ENCODE measurements around the gene LDLRAD3.
"Not testable (repeated sequence)": the region's sequence is repeated elsewhere in the genome, so short reads cannot be mapped to it uniquely, and the experiment has no call there.

Gene LDLRAD3

DNA sequence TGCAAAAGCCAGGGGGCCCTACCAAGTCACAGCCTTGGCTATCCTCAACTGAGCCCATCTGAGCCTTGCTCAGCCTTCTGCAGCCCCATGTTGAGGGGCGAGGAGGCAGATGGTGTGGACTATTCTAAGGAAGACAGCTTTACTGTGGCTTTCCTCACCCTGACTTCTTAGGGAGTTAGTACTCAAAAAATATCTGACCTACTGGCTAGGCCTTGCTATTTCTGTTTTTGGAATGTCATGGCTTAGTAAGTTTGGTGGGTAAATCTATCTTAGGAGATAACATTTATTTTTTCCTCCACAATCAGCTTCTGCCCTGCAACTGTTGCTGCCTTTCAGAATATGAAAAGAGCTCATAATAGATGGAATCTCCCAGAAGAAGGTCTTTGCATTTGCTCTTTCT, 80.9 kb downstream of the LDLRAD3 start:
- no peak for DNase-seq

DNA sequence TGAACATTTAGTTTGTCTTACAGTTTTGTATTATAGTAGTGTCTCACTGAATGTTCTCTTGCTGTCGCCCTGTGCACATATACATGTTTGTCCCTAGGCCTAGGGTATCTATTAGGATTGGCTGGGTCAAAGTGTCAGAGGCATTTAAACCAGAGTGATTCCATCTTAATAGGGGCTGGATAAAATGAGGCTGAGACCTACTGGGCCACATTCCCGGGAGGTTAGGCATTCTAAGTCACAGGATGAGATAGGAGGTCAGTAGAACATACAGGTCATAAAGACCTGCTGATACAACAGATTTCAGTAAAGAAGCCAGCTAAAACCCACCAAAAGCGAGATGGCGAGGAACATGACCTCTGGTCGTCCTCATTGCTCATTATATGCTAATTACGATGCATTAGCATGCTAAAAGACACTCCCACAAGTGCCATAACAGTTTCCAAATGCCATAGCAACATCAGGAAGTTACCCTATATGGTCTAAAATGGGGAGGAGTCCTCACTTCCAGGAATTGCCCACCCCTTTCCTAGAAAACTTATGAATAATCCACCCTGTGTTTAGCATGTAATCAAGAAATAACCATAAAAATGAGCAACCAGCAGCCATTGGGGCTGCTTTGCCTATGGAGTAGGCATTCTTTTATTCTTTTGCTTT, 82.6 kb downstream of the LDLRAD3 start:
- DNase-seq, result no peak

DNA sequence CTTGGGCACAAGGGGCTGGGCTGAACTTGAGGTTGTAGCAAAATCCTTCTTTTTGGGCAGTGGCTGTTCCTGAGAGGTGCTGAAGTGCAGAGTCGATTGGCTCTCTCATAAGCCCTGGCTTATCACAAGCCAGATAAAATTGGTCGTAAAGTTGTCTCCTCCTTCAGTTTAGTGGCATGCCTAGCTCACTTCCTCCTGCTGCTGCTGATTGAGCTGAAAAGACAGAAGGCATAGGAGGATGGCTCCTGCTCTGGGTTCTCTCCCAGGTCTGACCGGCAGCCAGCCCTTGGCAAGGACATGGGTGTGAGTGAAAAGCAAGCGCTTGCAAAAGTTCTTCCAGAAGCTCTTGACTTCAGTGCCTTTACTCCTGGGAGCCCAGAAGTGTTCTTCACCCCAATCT, 83.9 kb downstream of the LDLRAD3 start:
- no peak for DNase-seq

DNA sequence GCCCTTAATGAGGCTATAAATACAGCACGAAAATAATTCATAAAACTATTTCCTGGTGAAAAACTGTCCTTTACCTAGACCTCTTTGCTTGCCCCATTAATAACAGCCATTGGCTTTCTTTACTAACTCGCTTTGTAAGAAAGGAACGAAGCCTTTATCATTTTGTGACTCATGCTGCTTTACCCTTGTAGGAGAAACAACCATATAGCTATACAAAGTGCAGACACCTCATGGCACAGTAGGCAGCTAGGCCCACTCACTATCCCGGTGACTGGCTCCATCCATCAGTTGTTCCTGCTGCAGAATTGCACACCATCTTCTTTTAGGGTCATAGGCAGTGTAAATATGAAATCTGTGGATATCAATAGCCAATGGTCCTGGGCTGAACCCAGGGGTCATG, 85.8 kb downstream of the LDLRAD3 start:
- DNase-seq, result no peak

DNA sequence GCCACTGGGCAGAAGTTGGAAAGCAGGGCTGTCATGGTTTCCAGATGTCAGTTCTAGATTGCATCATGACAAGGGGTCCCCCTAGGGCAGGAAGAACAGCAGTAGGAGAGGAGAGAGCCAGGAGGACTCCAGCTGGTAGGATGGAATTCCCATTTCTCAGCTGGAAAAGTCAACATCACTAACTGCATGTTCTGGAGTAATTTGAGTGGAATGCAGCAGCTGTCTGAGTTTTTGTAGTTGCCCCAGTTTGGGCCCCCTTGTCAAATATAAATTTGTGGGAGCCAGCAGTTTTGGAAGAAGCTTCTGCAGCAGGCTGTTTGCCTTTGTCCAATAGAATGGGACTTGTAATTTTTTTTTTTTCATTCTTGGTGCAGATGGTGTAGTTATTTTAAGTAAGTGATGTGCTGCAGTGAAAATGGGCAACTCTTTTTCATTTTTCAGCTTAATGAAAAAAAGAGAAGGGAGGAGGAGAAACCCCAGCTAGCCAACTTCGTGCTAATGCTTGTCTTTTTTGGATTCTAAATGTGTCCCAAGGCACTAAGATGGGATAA, 86.9 kb downstream of the LDLRAD3 start:
- no peak for DNase-seq

DNA sequence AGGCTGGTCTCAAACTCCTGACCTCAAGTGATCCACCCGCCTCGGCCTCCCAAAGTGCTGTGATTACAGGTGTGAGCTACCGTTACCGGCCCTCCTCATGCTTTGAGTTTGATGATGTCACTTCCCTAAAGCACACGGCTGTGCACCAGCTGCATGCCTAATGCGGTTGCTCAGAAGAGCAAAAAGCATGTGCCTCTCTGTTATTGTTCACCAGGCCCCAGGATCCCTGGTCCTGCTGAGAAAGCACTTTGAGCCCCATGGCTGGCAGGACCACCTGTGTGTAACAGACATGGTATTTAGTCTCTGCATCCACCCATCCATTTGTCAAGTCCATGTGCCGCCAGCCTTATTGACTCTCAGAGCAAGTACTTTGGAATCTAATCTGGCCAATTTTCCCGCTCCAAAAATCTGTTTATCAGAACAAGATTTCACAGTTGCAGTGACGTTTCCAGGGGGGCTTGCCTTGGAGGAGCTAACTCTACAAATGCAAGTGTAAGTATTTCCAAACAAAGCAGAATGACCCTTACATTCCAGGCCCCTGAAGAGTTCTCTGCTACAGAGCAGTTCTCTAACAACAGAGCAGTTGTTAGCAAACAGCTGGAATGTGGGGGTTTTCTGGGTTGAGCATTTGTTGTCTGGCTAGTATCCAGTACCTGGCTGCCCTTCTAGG, 89.4 kb downstream of the LDLRAD3 start:
- no peak for DNase-seq

DNA sequence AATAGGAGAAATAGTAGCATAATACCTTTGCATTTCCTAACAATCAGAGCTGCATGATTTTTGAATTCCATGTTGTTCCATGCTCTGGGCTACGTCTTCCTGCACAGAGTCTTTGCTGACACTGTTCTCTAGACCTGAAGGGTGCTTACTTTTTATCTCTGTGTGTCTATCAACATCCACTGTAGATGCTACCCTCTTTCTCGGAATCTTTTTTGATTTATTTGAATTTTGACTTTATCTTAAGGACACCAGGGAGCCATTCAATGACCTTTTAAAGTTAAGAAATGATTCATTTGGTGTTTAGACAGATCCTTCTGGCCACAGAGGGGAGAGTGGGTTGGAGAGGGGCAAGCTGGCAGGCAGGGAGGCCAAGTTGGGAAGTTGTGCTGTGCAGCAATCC, 90.1 kb downstream of the LDLRAD3 start:
- DNase-seq, result no peak

DNA sequence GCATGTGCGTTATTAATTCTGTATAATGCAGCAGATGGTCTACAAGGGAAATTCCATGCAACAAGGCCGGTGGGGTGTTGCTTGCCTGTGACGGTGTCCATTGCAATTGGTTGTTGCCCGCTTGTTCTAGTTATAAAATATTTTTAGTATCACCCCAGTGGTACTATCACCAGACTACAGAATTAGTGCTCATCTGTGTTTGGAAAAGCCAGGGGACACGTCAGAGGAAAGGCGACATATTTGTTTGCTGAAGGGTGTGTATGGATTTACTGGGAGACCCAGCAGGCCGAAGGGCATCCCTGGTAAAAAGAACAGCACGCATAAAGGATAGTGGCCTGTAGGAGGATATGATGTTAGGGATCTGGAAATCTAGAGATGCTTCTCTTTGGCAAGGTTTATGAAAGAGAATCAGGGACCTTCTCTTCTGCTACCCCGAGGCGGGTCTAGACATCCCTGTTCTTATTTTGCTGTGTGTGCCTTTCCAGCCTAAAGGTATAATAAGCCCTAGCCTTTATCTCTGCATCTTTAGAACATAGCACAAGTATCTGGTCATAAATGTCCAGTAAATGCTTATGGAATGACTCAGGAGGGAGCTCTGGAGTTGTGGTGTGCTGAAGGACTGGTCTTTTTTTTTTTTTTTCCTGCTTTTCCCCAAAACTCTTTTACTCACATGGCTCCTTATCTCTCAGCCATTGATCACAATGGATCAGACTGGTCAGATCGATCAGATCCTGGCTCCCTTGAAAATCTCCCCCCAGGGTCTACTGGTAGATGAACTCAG, 90.9 kb downstream of the LDLRAD3 start:
- DNase-seq, result no peak

DNA sequence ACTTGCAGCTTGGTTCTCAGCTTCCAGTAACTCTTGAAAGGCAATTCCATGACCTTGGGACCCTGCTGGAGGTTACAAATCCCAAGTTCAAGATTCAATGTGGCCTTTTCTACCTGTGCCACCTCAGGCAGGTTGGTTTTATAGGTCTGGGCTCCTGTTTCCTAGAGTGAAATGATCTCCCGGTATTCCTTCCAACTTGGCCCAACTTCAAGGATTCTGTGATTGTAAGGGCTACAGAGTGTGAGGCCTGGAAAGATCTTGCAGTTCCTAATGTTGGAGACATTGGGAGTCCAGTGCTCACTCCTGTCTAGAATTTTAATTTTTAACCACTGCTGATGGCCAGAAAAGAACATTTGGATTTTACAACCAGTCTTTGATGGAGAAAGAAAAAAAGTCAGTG, 91.6 kb downstream of the LDLRAD3 start:
- no peak for DNase-seq

DNA sequence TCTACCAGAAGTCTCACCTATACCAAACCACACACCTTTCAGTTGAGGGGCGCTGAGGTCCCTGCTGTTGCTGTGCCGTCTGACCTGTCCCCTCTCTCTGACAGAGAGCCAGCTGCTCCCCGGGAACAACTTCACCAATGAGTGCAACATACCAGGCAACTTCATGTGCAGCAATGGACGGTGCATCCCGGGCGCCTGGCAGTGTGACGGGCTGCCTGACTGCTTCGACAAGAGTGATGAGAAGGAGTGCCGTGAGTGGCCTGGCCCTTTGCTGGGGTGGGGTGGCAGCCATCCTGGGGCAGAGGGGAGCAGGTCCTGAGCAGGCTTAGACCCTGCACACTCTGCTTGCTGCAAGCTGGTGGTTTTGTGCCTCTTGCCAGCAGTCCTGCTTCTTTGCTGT, 92.1 kb downstream of the LDLRAD3 start:
- DNase-seq, result no peak

DNA sequence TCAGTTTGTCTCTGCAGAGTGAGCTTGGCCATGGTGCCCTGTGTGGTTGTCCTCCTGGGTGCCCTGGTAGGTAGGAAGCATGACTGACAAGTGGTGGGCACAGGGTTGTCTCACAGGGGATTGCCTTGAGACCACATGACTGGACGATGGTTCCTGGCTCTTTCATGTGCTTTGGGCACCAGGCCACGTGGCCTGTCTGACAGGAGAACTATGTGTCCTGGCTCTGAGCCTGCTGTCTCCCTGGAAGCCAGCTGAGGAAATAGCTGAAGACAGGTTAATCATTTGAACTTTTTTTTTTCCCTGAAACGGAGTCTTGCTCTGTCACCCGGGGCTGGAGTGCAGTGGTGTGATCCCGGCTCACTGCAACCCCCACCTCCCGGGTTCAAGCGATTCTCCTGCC, 93.2 kb downstream of the LDLRAD3 start:
- no peak for DNase-seq

DNA sequence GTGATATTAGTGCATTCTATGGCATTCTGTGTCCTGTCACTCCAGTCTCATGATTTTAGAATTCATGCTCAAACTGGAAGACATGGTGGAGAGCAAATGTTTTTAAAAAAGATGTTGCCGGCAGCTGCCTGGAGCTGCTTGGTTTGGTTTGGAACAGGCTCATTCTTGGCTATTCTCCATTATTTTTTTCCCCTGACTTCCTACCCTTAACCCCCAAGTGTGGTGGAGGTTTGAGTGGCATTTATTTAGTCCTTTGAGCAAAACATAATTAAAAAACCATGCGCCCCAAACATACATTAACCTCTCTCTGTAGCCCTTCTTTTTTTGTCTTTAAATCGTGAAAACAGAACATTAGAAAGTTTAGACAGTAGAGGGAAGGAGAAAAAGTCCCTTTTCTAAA, 94.7 kb downstream of the LDLRAD3 start:
- DNase-seq, result no peak

DNA sequence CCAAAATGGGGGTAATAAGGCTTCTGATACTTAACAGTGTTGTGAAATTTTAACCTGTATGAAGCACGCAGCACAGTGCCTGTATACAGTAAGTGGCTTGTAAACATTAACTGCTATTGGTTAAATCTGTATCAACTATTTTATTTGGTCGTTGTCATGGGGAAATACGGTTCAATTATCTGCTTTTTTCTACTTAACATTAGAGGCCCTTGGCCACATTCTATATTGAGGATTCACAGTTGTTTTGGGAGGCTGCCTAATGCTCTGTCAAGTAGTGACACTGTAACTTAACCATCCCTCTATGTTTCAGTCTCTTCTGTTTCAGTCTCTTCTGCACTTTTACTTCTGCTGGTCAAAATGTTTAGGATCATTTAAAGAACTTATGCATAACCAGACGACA, 95.6 kb downstream of the LDLRAD3 start:
- DNase-seq, result no peak

DNA sequence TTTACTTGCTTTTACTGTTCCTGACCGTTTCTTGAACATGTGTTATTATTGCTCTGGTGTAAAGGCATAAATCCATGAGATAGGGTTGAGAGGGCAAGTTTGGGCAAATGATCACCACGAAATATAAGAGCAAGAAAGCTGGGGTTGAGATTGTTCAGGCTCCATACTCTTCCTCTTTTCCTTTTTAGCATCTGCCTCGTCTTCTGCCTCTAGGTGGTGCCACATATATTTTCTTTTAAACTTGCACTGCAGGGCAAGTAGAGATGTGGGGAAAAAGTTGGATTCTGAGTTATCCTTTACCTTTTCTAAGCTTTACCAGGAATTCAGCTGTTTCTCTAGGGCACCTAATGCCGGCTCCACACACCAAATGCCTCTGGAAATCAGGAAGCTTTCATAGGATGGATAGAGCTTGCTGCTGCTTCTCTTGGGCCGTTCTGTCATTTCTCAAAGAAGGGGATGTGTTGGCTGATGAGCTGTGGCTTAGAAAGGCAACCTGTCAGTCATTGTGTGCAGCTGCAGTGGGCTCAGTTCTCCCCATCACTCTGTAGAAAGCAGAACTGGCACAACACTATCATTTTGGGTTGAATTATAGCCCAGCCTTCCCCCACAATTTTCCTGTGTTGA, 98.2 kb downstream of the LDLRAD3 start:
- DNase-seq, result no peak

DNA sequence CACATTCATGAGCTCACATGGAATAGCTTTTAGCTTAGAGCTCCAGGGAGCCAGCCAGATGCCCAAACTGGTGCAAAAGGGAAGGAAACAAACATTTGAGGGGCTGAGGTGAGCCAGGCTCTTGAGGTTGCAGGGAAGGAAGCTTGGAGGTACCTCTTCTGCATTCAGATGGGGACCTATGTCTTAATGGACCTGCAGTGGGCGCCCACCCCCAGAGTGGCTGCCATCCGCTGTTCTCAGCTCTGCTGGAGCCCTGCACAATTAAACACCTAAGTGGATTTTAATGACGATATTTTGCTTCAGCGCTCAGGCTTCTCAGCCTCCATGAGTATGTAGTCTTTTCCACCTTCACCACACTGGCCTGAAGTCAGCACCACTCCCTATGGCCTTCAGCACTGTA, 100.8 kb downstream of the LDLRAD3 start:
- DNase-seq, result no peak

DNA sequence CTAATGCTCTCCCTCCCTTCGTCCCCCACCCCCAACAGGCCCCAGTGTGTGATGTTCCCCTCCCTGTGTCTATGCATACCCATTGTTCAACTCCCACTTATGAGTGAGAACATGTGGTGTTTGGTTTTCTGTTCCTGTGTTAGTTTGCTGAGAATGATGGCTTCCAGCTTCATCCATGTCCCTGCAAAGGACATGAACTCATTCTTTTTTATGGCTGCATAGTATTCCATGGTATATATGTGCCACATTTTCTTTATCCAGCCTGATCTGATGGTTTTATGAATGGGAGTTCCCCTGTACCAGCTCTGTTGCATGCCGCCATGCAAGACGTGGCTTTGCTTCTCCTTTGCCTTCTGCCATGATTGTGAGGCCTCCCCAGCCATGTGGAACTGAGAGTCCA, 102.1 kb downstream of the LDLRAD3 start:
- DNase-seq, result not testable (repeated sequence)

DNA sequence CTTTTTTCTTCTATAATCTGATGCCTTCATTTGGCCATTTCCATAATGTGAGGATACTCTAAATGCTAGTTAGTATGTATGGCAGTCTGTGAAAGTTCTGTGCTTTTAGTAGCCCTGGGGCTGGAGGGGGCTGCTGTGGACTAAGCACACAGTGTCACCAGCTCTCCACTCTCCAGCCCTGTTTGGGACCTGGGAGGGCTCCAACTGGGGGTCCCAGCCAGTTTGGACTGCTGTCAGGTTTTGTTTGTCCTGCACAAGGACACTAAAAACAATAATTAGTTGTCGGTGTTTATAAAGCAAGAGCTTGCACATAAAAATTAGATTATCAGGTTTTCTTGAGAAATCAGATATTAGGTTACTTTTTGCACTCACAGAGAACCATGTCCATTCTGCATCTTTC, 103.1 kb downstream of the LDLRAD3 start:
- DNase-seq, result no peak

DNA sequence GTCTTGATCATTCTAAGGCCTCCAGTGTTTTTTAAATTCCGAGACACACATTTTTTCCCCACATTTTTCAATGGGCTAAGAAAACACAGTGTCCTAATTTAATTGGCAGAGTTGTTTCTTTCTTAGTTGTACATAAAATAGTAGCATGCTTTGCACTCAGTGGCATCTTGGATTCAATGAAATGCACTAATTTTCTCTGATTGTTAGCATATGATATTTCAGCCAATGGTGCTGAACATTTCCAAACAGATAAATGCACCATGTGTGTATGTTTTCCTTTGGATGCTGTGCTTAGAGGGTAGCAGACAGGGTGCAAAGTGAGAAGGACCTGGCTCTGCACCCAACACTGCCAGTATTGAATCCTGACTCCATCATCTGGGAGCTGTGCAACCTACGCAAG, 103.5 kb downstream of the LDLRAD3 start:
- DNase-seq, result no peak

DNA sequence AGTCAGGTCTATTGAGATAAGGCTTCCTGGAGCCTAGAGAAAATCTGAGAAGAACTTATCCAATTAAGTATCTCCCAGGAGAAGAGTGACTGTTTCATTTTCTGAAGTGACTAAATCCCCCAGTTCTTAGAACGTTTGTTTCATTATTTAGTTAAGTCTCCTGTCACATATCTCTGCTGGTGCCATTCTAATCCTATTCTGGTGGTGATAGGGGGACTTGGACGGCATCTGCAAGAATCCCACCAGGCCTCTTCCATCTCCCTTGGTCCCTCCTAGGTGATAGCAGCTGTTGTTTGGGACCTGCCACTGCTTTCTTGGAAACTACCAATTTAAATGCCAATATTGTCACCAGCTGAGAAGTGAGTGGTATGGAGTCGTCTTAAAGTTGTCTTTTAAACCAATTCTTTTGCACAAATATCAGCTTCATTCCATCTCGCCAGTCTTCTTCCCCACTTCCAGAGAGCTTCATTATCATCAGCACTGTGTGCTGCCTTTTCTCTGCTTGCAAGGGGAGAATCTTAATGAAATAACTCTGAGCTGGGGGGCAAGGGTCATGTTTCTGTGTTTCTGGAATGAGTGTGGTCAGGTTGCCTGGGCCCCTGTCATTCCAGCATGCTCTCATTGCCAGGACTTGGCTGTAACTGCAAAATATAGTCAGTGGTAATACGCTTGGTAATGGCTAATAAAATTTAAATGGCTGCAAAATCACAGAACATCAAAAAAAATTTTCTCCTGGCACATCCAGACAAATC, 104.8 kb downstream of the LDLRAD3 start:
- DNase-seq, result no peak

DNA sequence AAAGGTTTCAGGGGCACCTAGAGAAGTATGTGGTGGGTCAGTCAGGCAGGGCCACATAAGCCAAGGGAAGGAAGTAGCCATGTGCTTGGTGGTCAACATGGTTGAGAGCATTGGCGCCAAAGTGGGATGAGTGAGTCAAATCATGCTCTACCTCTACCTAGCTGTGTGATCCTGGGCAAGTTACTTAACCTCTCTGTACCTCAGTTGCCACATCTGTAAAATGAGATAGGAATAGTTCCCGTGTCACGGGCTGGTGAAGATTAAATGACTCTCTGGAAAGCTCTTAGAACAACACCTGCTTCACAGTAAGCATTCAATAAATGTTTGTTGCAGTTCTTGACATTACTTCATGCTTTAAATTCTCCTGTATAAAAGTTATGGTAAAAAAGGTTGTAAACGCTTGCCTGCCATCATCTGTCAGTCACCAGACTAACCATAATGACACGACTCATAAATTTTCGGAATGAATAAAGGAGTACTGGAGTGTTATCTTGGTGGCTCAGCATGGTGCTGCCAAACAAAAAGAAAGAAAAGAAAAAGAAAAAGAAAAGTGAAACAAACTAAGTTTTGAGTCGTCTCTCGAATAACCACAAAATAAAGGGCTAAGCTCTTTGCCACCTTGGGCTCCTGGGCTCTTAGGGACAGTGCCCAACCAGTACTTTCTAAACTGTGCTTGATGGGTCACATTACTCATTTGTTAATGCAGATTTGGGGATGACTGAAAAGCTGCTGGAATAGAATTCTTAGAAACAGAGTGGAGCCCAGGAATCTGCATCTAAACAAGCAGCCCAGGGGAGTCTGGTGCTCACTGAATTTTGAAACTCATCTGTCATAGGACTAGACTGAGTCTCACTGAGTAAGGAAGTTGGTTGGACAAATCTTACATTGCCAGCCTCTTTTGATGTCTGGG, 107.6 kb downstream of the LDLRAD3 start:
- DNase-seq, result no peak

DNA sequence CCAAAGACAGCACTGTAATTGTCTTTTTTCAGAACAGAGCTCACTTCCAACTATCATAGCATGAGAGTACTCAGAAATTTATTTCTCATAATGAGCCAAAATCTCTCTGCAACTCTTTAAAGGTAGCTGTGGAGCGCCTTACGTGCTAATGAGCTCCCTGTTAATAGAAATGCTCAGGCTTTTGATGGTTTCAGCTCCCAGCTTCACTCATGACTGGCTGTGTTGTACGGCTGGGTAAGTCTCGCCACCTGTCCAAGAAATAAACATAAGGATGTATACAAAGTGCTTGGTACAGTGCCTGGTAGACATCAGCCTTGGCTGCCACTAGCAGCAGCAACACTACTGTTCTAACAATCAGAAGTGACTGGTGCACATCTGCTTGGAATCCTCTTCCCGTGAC, 109.4 kb downstream of the LDLRAD3 start:
- DNase-seq, result no peak

DNA sequence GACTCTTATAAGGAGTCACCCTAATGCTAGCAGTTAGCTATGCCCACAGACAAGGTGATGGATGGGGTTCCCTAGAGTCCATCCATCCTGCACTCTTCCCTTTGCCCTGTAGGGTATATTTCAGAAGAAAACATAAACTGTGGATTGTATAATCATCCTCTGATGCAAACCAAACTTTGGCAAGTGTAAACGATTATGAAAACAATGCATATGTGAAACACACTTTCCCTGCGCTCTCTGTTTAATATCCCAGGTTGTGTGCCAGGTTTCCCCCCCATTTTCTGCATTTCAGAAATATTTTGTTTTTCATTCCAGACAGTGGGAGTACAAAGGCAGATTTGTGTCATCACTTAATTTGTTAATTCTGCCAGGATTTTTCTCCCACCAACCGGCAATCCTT, 110.0 kb downstream of the LDLRAD3 start:
- no peak for DNase-seq

All from NCI-H2227 treated with DMSO at 0.1 percent for 48 hours (cell line).